Measurements from ENCODE around the gene SCUBE1.

The SCUBE1 gene

DNA sequence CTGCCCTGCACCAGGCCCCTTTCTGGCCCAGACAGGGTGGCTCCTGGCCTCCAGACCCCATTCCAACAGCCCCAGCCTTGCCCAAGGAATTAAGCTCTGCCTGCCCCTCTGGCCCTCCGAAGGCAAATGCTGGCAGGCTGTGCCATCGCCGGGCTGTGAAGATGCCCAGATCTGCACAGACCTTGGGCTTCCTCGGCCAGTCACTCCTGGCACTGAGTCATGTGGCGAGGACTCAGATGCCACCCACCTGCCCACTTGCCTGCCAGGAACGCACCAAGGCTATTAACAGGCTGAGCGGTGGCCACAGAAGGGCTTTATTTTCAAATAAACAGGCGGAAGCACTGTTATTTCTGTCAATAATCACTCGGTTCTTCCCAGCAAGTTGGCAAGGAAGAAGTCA lies 105.9 kb downstream of the SCUBE1 start:
- Histone ChIP-seq H3K27me3 (ENCODE audit: insufficient read depth, low read length) (peaks cover 13% of the 10 kb centered on the region), H3K79me2 (ENCODE audit: control insufficient read depth, insufficient read depth, low read length, unreplicated experiment) (no peaks in the 10 kb centered on the region), H2AFZ (ENCODE audit: low read length, unreplicated experiment) (no peak overlapping the region), H3K27ac (ENCODE audit: low read depth, low read length) (no peak overlapping the region), H3K36me3 (ENCODE audit: insufficient read depth, low read length) (no peaks in the 10 kb centered on the region), H3K4me3 (ENCODE audit: low read depth, low read length) (no peak overlapping the region), H3K4me1 (ENCODE audit: control insufficient read depth, insufficient read depth, low read length, unreplicated experiment) (no peaks in the 10 kb centered on the region)

DNA sequence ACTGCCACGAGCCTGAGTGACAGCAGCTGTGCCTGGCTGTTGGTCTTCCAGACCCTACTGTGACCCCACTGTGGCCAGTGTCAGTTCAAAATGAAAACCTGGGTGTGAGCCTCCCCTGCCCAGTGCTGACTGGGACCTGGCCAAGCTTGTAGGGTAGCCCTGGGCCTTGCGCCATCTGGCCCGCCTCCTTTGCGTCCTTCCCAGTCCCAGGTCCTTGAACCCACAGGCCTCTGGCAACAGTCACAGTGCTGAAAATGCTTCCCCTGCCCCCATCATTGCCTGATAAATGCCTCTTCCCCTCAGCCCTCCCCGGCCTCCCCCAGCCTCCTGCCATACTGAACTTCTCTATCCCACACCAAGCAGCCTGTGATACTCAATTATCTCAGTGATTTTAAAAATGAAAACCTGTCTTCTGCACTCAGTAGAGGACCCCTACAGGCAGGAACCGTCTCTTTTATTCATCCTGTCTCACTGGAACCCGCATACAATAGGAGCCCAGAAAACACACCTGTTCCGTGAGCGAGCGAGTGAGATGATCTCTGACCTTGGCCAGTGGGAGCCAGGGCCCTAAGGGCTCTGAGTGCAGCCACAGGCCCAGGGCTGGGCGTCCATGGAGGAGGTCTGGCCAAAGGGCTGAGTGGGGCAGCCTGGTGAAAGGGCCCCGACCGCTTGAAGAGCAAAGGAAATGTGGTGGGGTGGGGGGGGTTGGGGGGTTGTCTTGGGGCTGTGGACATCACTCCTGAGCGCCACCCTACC lies 106.6 kb downstream of the SCUBE1 start:
- H3K4me3 ChIP-seq (ENCODE audit: low read depth, low read length): no peak overlapping the region
- no peaks in the 10 kb centered on the region for H3K36me3 ChIP-seq (ENCODE audit: insufficient read depth, low read length)
- H3K4me1 ChIP-seq (ENCODE audit: control insufficient read depth, insufficient read depth, low read length, unreplicated experiment): no peaks in the 10 kb centered on the region
- peaks cover 13% of the 10 kb centered on the region for H3K27me3 ChIP-seq (ENCODE audit: insufficient read depth, low read length)
- no peak overlapping the region for H3K27ac ChIP-seq (ENCODE audit: low read depth, low read length)
- no peaks in the 10 kb centered on the region for H3K79me2 ChIP-seq (ENCODE audit: control insufficient read depth, insufficient read depth, low read length, unreplicated experiment)
- no peak overlapping the region for H2AFZ ChIP-seq (ENCODE audit: low read length, unreplicated experiment)

DNA sequence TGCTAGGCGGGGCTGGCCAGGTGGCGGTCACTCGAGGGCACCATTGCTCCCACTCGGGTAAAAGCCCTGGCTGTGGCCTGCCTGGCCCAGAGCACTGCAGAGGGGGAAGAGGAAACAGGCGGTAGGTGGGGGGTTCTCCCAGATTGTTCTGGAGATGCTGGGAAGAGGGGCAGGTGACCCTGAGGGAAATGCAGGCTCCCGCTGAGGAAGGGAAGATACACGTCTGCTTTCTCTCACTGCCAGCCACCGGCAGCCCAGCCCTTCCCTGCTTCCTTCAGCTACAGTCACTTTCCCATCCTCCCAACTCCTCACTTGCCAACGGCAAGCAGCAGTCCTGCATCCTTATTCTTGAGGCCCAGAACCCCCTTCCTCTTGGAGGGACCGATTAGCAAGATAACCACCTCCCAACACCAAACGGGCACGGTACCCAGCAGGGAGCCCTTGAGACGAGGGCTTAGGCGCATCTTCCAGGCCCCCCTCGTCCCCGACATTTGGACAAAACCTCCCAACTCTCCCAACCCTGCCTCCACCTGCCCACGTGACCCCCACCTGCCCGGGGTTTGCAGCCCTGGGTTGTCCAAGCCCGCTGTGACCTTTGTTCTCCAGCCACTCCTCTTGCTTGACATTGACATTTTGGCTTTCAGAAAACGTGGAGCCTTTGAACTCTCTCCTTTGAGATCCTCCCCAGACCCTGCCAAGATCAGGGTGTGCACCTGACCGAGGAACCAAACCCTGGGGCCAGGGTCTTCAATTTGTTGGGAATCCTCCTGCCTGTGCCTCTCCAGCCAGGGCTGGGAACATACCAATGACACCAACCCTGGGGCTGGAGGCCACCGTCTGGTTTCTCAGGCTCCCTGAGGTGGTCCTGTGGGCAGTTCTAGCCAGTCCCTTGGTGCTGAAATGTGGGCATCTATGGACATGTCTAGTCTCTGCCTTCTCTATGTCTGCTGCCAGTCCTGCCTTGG lies 107.4 kb downstream of the SCUBE1 start:
- H3K4me1 ChIP-seq (ENCODE audit: control insufficient read depth, insufficient read depth, low read length, unreplicated experiment): no peaks in the 10 kb centered on the region
- peaks cover 13% of the 10 kb centered on the region for H3K27me3 ChIP-seq (ENCODE audit: insufficient read depth, low read length)

DNA sequence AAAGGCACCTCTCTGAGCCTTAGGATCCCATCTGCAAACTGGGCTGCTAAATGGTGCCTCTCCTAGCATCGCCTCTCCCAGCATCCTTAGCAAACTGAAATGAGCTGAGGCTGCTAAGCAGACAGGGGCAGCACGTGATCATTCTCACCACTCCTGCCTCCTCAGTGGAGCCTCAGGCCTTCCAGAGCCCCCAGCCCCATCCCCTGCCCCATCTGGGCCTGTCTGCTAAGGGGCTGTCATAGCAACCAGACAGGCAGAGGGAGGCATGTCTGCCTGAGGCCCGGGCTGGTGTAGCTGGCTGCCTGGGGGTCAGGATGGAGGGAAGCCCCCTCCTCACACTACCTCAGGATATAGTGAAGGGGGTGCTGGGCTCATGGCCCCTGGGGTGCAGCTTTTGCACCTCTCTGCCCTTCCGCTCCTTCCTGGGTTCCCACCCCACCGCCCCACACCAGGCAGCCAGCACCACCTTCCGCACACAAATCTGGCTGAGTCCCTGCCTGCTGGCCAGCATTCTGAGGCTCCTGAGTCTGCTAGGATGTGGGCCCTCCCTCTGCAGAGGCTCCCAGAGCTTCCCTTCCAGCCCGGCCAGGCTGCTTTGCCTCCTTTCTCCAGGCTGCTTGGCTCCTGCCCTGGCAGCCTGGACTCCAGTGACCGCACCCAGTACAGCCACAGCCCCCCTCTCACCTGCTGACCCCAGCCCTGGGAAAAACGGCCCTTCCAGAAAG lies 108.7 kb downstream of the SCUBE1 start:
- no peaks in the 10 kb centered on the region for H3K4me1 ChIP-seq (ENCODE audit: control insufficient read depth, insufficient read depth, low read length, unreplicated experiment)
- H3K27me3 ChIP-seq (ENCODE audit: insufficient read depth, low read length): peaks cover 5% of the 10 kb centered on the region
- no peak overlapping the region for H3K4me3 ChIP-seq (ENCODE audit: low read depth, low read length)
- no peak overlapping the region for H3K27ac ChIP-seq (ENCODE audit: low read depth, low read length)
- H2AFZ ChIP-seq (ENCODE audit: low read length, unreplicated experiment): no peak overlapping the region
- no peaks in the 10 kb centered on the region for H3K79me2 ChIP-seq (ENCODE audit: control insufficient read depth, insufficient read depth, low read length, unreplicated experiment)
- no peaks in the 10 kb centered on the region for H3K36me3 ChIP-seq (ENCODE audit: insufficient read depth, low read length)

More for the DNA sequence above, 107.4 kb downstream of the SCUBE1 start:
- no peaks in the 10 kb centered on the region for H3K79me2 ChIP-seq (ENCODE audit: control insufficient read depth, insufficient read depth, low read length, unreplicated experiment)
- H3K27ac ChIP-seq (ENCODE audit: low read depth, low read length): no peak overlapping the region
- H2AFZ ChIP-seq (ENCODE audit: low read length, unreplicated experiment): no peak overlapping the region
- no peak overlapping the region for H3K4me3 ChIP-seq (ENCODE audit: low read depth, low read length)
- no peaks in the 10 kb centered on the region for H3K36me3 ChIP-seq (ENCODE audit: insufficient read depth, low read length)

DNA sequence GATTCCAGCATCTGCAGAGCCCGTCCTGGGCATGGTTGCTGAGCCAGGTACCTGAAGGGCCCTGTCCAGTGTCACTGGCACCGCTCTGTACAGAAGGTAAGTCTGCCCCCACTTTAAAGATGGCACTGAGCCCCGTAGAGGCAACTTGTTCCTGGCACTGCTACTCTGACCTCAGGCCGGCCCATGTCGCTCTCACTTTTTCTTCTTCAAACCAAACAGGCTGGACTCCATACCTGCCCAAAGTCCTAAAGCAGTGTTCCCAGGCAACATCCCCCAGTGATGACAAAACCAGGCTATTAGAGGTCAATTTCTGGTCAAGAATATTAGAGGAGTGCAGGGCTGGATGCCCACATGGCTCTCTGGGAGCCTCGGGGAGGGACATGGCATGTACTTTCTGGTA lies 109.6 kb downstream of the SCUBE1 start:
- H3K4me3 ChIP-seq (ENCODE audit: low read depth, low read length): no peak overlapping the region
- H3K4me1 ChIP-seq (ENCODE audit: control insufficient read depth, insufficient read depth, low read length, unreplicated experiment): no peaks in the 10 kb centered on the region
- H2AFZ ChIP-seq (ENCODE audit: low read length, unreplicated experiment): no peak overlapping the region
- H3K27me3 ChIP-seq (ENCODE audit: insufficient read depth, low read length): no peaks in the 10 kb centered on the region
- no peak overlapping the region for H3K27ac ChIP-seq (ENCODE audit: low read depth, low read length)
- no peaks in the 10 kb centered on the region for H3K36me3 ChIP-seq (ENCODE audit: insufficient read depth, low read length)
- H3K79me2 ChIP-seq (ENCODE audit: control insufficient read depth, insufficient read depth, low read length, unreplicated experiment): no peaks in the 10 kb centered on the region

DNA sequence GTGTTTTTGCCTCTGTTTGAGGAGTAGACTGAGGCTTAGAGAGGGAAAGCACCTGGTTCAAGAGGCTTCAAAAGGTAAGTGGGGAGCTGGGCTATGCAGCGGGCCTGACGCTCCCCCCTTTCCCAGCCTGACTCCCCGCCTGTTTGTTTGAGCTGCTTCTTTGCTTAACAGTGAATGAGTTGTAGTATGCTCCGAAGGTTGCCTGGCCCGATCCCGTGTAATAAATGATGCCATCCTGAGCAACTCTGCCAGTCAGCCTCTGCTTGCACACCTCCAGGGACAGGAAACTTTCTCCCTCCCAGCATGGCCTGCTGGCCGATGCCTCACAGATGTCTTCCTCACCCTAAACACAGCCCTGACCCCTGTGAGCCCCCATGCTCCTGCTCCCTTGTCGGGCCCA lies 110.7 kb downstream of the SCUBE1 start:
- Histone ChIP-seq H3K4me3 (ENCODE audit: low read depth, low read length) (no peak overlapping the region), H3K27ac (ENCODE audit: low read depth, low read length) (no peak overlapping the region), H3K27me3 (ENCODE audit: insufficient read depth, low read length) (no peaks in the 10 kb centered on the region), H3K4me1 (ENCODE audit: control insufficient read depth, insufficient read depth, low read length, unreplicated experiment) (no peaks in the 10 kb centered on the region), H3K36me3 (ENCODE audit: insufficient read depth, low read length) (no peaks in the 10 kb centered on the region), H2AFZ (ENCODE audit: low read length, unreplicated experiment) (no peak overlapping the region), H3K79me2 (ENCODE audit: control insufficient read depth, insufficient read depth, low read length, unreplicated experiment) (no peaks in the 10 kb centered on the region)

DNA sequence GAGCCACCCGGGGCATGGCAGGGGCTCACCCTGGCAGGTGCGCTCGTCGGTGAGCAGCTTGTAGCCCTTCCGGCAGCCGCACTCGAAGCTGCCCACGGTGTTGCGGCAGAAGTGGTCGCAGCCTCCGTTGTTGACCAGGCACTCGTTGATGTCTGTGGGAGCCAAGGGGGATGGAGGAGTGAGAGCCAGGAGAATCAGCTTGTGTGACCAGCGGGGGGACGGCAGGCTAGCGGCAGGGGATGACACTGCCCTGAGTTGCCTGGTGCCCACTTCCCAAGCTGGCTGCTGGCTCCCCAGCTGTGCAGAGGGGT lies 111.5 kb downstream of the SCUBE1 start:
- Histone ChIP-seq H3K4me1 (ENCODE audit: control insufficient read depth, insufficient read depth, low read length, unreplicated experiment) (no peaks in the 10 kb centered on the region), H3K4me3 (ENCODE audit: low read depth, low read length) (no peak overlapping the region), H2AFZ (ENCODE audit: low read length, unreplicated experiment) (no peak overlapping the region), H3K79me2 (ENCODE audit: control insufficient read depth, insufficient read depth, low read length, unreplicated experiment) (no peaks in the 10 kb centered on the region), H3K27ac (ENCODE audit: low read depth, low read length) (no peak overlapping the region), H3K27me3 (ENCODE audit: insufficient read depth, low read length) (no peaks in the 10 kb centered on the region), H3K36me3 (ENCODE audit: insufficient read depth, low read length) (no peaks in the 10 kb centered on the region)

DNA sequence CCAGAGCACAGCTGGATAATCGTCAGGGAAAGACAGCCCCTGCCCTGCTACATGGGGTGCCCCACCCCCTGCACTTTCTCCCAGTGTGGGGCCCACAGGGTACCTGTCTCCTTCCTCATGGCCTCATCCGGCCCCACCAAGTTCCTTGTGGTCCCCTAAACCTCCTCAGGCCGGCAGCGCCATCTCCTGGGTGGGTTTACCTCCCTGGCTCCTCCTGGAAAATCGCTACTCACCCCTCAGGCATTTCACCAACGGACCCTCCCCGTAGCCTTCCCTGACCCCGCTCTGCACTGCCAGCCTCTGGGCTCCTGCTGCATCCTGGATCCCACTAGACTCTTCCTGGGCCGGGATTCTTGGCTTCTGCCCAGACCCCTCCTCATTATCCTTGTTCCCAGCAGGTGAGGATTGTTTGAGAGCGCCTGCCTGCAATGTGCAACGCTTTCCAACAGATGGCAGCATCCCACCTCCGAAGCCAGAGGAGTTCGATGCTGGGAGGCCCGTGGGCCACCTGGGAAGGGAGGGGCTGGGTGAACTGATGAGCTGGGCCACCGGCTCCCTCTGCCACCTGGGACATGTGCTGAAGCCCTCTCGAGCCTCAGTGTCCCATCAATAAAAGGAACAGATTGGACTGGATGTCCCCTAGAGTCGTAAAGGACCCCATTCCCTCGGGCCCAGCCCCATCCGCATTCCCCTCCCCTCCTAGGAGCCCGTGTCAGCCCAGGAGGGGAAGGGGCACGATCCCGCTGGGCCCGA lies 112.0 kb downstream of the SCUBE1 start:
- no peak overlapping the region for H3K4me3 ChIP-seq (ENCODE audit: low read depth, low read length)
- no peaks in the 10 kb centered on the region for H3K4me1 ChIP-seq (ENCODE audit: control insufficient read depth, insufficient read depth, low read length, unreplicated experiment)
- no peak overlapping the region for H2AFZ ChIP-seq (ENCODE audit: low read length, unreplicated experiment)
- no peaks in the 10 kb centered on the region for H3K36me3 ChIP-seq (ENCODE audit: insufficient read depth, low read length)
- H3K27me3 ChIP-seq (ENCODE audit: insufficient read depth, low read length): no peaks in the 10 kb centered on the region
- H3K79me2 ChIP-seq (ENCODE audit: control insufficient read depth, insufficient read depth, low read length, unreplicated experiment): no peaks in the 10 kb centered on the region
- no peak overlapping the region for H3K27ac ChIP-seq (ENCODE audit: low read depth, low read length)

DNA sequence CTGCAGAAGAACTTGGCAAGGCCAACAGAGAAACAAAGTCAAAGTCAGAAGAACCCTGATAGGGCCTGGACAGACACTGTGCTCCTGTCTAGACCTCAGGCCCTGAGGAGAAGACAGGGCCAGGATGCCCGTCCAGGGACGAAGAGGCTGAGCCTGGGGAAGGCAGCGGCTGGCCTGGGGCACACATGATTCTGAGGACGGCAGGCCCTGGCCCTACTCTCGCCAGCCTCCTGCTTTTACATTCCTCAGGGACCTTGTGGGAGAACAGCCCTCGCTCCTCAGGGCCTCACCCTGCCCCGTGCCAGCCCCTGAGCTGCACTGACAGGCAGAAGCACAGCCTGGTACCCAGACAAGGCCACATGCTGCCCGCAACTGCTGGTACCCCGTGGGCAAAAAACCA lies 112.6 kb downstream of the SCUBE1 start:
- H3K27me3 ChIP-seq (ENCODE audit: insufficient read depth, low read length): no peaks in the 10 kb centered on the region
- no peak overlapping the region for H3K4me3 ChIP-seq (ENCODE audit: low read depth, low read length)
- no peaks in the 10 kb centered on the region for H3K36me3 ChIP-seq (ENCODE audit: insufficient read depth, low read length)
- no peaks in the 10 kb centered on the region for H3K79me2 ChIP-seq (ENCODE audit: control insufficient read depth, insufficient read depth, low read length, unreplicated experiment)
- no peak overlapping the region for H3K27ac ChIP-seq (ENCODE audit: low read depth, low read length)
- H2AFZ ChIP-seq (ENCODE audit: low read length, unreplicated experiment): no peak overlapping the region
- H3K4me1 ChIP-seq (ENCODE audit: control insufficient read depth, insufficient read depth, low read length, unreplicated experiment): no peaks in the 10 kb centered on the region

DNA sequence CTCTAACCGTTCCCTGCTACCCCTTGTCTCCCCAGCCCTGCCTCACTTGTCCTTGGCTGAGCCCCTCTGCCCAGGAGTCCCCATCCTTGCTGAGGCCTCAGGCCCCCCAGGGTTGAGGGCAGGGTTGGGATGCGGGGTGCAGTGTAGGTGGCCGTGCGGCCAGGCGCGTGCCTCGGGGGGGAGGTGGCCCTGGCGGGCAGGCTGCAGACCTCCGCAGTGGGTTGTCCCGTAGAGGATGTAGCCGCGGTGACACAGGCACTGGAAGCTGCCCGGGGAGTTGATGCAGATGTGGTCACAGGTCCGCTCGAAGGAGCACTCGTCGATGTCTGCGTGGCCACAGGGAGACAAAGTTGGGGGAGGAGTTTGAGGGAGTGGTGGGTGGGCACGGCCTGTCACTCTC lies 114.3 kb downstream of the SCUBE1 start:
- Histone ChIP-seq H3K4me3 (ENCODE audit: low read depth, low read length) (no peak overlapping the region), H2AFZ (ENCODE audit: low read length, unreplicated experiment) (no peak overlapping the region), H3K27me3 (ENCODE audit: insufficient read depth, low read length) (no peaks in the 10 kb centered on the region), H3K79me2 (ENCODE audit: control insufficient read depth, insufficient read depth, low read length, unreplicated experiment) (no peaks in the 10 kb centered on the region), H3K27ac (ENCODE audit: low read depth, low read length) (no peak overlapping the region), H3K36me3 (ENCODE audit: insufficient read depth, low read length) (no peaks in the 10 kb centered on the region), H3K4me1 (ENCODE audit: control insufficient read depth, insufficient read depth, low read length, unreplicated experiment) (no peaks in the 10 kb centered on the region)

Data from ACC112 (cell line).